K562 (cell line): ENCODE measurements around the gene MALAT1. TPM values are rescaled to one million over a fixed set of nuclear protein-coding genes. Genes with fewer than 3 reads are reported as not detected.

Experiments
- RBM34 ChIP-seq: fragments of 200-400 bp; formaldehyde crosslinking; IDR thresholded peaks from 2 replicates; pipeline ENCODE4 v1.6.1; 2018; ENCODE audit warnings: low read length, borderline replicate concordance; ENCODE audit not compliant: insufficient read depth
- SLC30A9 ChIP-seq: fragments of 250-450 bp; sonication (Bioruptor Pico); IDR thresholded peaks from 2 replicates; pipeline ENCODE4 v1.8.0; 2022; ENCODE audit warnings: mild to moderate bottlenecking, moderate library complexity
- SMAD1 ChIP-seq: fragments of 150-350 bp; IDR thresholded peaks from 2 replicates; pipeline ENCODE4 v1.6.1; 2014; ENCODE audit warnings: low read length, low read depth; ENCODE audit not compliant: partially characterized antibody
- TAF1 ChIP-seq: IDR thresholded peaks from 2 replicates; pipeline ENCODE4 v1.6.1; 2011; ENCODE audit warnings: mild to moderate bottlenecking, low read length, moderate library complexity; ENCODE audit not compliant: insufficient read depth, control insufficient read depth, severe bottlenecking; ENCODE audit errors: extremely low read depth
- TCF7 ChIP-seq: sonication (generic); IDR thresholded peaks from 2 replicates; pipeline ENCODE4 v1.6.1; 2016; ENCODE audit warnings: antibody characterized with exemption, borderline replicate concordance
- polyA plus RNA-seq, 8 experiments: library from polyadenylated mRNA; depleted of rRNA in 4 of 8; stranded (reverse) in 5 of 8; unstranded in 3 of 8; fragments of >200 nt; fragmentation: Nextera tagmentation in 2 of 8; fragmentation: Illumina TruSeq in 1 of 8; extraction: Ambion mirVana in 2 of 8; extraction: Trizol in 1 of 8; gene quantifications; 2 replicates each; pipeline versions ENCODE4 v1.2.1 to v1.2.3, GENCODE V29; 2011 to 2014; ENCODE audit warnings: inconsistent platforms in 1 of 8, missing spikeins in 1 of 8
- total RNA-seq, 7 experiments: library from RNA; depleted of rRNA in 6 of 7; stranded (reverse); fragments of >200 nt in 6 of 7; fragmentation: Illumina TruSeq in 2 of 7; extraction: Trizol in 2 of 7; gene quantifications; 2 replicates each; pipeline versions ENCODE4 v1.2.1 to v1.2.3, GENCODE V29; 2011 to 2021; ENCODE audit warnings: low replicate concordance in 1 of 7
- TF ChIP-seq, protein P1 (sequence below), 2 experiments: fragments of 450-650 bp in 1 of 2; IDR thresholded peaks; 2 replicates each; pipeline ENCODE4 v1.6.1; 2011 to 2017; ENCODE audit warnings: low read depth in 2 of 2, antibody characterized with exemption in 1 of 2, borderline replicate concordance in 1 of 2, low read length in 1 of 2, mild to moderate bottlenecking in 1 of 2, mixed read lengths in 1 of 2; ENCODE audit not compliant: control insufficient read depth in 1 of 2
- TF ChIP-seq, protein P2 (sequence below): sonication (generic); formaldehyde crosslinking; IDR thresholded peaks from 2 replicates; pipeline ENCODE4 v1.4.0; 2020; ENCODE audit warnings: mild to moderate bottlenecking, missing genetic modification reagents
- TF ChIP-seq, protein P3 (sequence below): fragments of 450-650 bp; IDR thresholded peaks from 2 replicates; pipeline ENCODE4 v1.6.1; 2016; ENCODE audit warnings: borderline replicate concordance
- TF ChIP-seq, protein P4 (sequence below): sonication (generic); formaldehyde crosslinking; IDR thresholded peaks from 2 replicates; pipeline ENCODE4 v1.8.1; 2023; ENCODE audit warnings: mild to moderate bottlenecking, missing genetic modification reagents
- TF ChIP-seq, protein P5 (sequence below), 2 experiments: fragments of 450-650 bp; IDR thresholded peaks; 2 replicates each; pipeline ENCODE4 v1.6.1; 2018; ENCODE audit warnings: mild to moderate bottlenecking in 2 of 2, low read depth in 1 of 2; ENCODE audit not compliant: partially characterized antibody in 2 of 2

The MALAT1 gene
- total and polyA plus RNA-seq, 9 of the 15 experiments (the other 6 are each of a cell fraction or from before 2014, with no cell fraction given), result 363 to 8,715 (median 2,351) TPM

DNA sequence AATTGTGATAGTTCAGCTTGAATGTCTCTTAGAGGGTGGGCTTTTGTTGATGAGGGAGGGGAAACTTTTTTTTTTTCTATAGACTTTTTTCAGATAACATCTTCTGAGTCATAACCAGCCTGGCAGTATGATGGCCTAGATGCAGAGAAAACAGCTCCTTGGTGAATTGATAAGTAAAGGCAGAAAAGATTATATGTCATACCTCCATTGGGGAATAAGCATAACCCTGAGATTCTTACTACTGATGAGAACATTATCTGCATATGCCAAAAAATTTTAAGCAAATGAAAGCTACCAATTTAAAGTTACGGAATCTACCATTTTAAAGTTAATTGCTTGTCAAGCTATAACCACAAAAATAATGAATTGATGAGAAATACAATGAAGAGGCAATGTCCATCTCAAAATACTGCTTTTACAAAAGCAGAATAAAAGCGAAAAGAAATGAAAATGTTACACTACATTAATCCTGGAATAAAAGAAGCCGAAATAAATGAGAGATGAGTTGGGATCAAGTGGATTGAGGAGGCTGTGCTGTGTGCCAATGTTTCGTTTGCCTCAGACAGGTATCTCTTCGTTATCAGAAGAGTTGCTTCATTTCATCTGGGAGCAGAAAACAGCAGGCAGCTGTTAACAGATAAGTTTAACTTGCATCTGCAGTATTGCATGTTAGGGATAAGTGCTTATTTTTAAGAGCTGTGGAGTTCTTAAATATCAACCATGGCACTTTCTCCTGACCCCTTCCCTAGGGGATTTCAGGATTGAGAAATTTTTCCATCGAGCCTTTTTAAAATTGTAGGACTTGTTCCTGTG lies 3.9 kb downstream of the MALAT1 start (continued):
- TF ChIP-seq RBM34 (no peak), TAF1 (no peak), TCF7 (no peak), SMAD1 (peak; percentile 95), SLC30A9 (no peak)
- TF ChIP-seq, protein P1, sequence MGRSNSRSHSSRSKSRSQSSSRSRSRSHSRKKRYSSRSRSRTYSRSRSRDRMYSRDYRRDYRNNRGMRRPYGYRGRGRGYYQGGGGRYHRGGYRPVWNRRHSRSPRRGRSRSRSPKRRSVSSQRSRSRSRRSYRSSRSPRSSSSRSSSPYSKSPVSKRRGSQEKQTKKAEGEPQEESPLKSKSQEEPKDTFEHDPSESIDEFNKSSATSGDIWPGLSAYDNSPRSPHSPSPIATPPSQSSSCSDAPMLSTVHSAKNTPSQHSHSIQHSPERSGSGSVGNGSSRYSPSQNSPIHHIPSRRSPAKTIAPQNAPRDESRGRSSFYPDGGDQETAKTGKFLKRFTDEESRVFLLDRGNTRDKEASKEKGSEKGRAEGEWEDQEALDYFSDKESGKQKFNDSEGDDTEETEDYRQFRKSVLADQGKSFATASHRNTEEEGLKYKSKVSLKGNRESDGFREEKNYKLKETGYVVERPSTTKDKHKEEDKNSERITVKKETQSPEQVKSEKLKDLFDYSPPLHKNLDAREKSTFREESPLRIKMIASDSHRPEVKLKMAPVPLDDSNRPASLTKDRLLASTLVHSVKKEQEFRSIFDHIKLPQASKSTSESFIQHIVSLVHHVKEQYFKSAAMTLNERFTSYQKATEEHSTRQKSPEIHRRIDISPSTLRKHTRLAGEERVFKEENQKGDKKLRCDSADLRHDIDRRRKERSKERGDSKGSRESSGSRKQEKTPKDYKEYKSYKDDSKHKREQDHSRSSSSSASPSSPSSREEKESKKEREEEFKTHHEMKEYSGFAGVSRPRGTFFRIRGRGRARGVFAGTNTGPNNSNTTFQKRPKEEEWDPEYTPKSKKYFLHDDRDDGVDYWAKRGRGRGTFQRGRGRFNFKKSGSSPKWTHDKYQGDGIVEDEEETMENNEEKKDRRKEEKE (IDR thresholded peaks at IDR 0.05; ENCODE audit: borderline replicate concordance in 1 of 2, control insufficient read depth in 1 of 2, low read depth in 2 of 2, low read length in 1 of 2), result peak; percentile 90 to 98
- TF ChIP-seq, protein P2, sequence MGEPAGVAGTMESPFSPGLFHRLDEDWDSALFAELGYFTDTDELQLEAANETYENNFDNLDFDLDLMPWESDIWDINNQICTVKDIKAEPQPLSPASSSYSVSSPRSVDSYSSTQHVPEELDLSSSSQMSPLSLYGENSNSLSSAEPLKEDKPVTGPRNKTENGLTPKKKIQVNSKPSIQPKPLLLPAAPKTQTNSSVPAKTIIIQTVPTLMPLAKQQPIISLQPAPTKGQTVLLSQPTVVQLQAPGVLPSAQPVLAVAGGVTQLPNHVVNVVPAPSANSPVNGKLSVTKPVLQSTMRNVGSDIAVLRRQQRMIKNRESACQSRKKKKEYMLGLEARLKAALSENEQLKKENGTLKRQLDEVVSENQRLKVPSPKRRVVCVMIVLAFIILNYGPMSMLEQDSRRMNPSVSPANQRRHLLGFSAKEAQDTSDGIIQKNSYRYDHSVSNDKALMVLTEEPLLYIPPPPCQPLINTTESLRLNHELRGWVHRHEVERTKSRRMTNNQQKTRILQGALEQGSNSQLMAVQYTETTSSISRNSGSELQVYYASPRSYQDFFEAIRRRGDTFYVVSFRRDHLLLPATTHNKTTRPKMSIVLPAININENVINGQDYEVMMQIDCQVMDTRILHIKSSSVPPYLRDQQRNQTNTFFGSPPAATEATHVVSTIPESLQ (CRISPR knock-in tag), result no peak
- TF ChIP-seq, protein P3, sequence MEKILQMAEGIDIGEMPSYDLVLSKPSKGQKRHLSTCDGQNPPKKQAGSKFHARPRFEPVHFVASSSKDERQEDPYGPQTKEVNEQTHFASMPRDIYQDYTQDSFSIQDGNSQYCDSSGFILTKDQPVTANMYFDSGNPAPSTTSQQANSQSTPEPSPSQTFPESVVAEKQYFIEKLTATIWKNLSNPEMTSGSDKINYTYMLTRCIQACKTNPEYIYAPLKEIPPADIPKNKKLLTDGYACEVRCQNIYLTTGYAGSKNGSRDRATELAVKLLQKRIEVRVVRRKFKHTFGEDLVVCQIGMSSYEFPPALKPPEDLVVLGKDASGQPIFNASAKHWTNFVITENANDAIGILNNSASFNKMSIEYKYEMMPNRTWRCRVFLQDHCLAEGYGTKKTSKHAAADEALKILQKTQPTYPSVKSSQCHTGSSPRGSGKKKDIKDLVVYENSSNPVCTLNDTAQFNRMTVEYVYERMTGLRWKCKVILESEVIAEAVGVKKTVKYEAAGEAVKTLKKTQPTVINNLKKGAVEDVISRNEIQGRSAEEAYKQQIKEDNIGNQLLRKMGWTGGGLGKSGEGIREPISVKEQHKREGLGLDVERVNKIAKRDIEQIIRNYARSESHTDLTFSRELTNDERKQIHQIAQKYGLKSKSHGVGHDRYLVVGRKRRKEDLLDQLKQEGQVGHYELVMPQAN, result 0 out of 2 replicates have a peak, but pooled peaks have one; percentile 52
- TF ChIP-seq, protein P4, sequence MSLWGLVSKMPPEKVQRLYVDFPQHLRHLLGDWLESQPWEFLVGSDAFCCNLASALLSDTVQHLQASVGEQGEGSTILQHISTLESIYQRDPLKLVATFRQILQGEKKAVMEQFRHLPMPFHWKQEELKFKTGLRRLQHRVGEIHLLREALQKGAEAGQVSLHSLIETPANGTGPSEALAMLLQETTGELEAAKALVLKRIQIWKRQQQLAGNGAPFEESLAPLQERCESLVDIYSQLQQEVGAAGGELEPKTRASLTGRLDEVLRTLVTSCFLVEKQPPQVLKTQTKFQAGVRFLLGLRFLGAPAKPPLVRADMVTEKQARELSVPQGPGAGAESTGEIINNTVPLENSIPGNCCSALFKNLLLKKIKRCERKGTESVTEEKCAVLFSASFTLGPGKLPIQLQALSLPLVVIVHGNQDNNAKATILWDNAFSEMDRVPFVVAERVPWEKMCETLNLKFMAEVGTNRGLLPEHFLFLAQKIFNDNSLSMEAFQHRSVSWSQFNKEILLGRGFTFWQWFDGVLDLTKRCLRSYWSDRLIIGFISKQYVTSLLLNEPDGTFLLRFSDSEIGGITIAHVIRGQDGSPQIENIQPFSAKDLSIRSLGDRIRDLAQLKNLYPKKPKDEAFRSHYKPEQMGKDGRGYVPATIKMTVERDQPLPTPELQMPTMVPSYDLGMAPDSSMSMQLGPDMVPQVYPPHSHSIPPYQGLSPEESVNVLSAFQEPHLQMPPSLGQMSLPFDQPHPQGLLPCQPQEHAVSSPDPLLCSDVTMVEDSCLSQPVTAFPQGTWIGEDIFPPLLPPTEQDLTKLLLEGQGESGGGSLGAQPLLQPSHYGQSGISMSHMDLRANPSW (CRISPR knock-in tag), result no peak
- TF ChIP-seq, protein P5, sequence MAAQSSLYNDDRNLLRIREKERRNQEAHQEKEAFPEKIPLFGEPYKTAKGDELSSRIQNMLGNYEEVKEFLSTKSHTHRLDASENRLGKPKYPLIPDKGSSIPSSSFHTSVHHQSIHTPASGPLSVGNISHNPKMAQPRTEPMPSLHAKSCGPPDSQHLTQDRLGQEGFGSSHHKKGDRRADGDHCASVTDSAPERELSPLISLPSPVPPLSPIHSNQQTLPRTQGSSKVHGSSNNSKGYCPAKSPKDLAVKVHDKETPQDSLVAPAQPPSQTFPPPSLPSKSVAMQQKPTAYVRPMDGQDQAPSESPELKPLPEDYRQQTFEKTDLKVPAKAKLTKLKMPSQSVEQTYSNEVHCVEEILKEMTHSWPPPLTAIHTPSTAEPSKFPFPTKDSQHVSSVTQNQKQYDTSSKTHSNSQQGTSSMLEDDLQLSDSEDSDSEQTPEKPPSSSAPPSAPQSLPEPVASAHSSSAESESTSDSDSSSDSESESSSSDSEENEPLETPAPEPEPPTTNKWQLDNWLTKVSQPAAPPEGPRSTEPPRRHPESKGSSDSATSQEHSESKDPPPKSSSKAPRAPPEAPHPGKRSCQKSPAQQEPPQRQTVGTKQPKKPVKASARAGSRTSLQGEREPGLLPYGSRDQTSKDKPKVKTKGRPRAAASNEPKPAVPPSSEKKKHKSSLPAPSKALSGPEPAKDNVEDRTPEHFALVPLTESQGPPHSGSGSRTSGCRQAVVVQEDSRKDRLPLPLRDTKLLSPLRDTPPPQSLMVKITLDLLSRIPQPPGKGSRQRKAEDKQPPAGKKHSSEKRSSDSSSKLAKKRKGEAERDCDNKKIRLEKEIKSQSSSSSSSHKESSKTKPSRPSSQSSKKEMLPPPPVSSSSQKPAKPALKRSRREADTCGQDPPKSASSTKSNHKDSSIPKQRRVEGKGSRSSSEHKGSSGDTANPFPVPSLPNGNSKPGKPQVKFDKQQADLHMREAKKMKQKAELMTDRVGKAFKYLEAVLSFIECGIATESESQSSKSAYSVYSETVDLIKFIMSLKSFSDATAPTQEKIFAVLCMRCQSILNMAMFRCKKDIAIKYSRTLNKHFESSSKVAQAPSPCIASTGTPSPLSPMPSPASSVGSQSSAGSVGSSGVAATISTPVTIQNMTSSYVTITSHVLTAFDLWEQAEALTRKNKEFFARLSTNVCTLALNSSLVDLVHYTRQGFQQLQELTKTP (IDR thresholded peaks at IDR 0.05; ENCODE audit: low read depth in 1 of 2, partially characterized antibody in 2 of 2), result peak; percentile 41 to 54
